Activated B cell treated with CpG ODN at 0.5 μM for 24 hours (primary cell): Measurements from ENCODE around the gene MPZL2. TPM values are rescaled to one million over a fixed set of nuclear protein-coding genes. Genes with fewer than 3 reads are reported as not detected.

Experiments used
- ATAC-seq: fragments of 200-7000 bp; cut with Tn5 transposase; one replicate; pipeline ENCODE4 v1.10.0; 2021; ENCODE audit warnings: low read depth, mild to moderate bottlenecking, moderate library complexity
- CTCF ChIA-PET: fragments of 350-600 bp; sonication (Branson Sonifier 250); formaldehyde crosslinking; loops from one replicate; lab custom pipeline; 2021; ENCODE audit warnings: antibody characterized with exemption; lab: Charles Lee
- POLR2A ChIA-PET: fragments of 350-600 bp; sonication (Branson Sonifier 250); formaldehyde crosslinking; loops from one replicate; lab custom pipeline; 2021; ENCODE audit warnings: antibody characterized with exemption; lab: Charles Lee
- DNase-seq: peaks from one replicate; pipeline ENCODE4 v3.0.0; 2022
- H3K27ac Mint-ChIP-seq: one replicate; pipeline ENCODE4 v1.8.0; 2020; ENCODE audit warnings: mixed read lengths
- H3K27me3 Mint-ChIP-seq: one replicate; pipeline ENCODE4 v1.8.0; 2021; ENCODE audit warnings: mixed read lengths
- H3K36me3 Mint-ChIP-seq: one replicate; pipeline ENCODE4 v1.8.0; 2021; ENCODE audit warnings: low read depth, mixed read lengths
- H3K4me1 Mint-ChIP-seq: one replicate; pipeline ENCODE4 v1.8.0; 2021; ENCODE audit warnings: mixed read lengths
- H3K4me3 Mint-ChIP-seq: one replicate; pipeline ENCODE4 v1.8.0; 2020; ENCODE audit warnings: mild to moderate bottlenecking, mixed read lengths
- H3K9me3 Mint-ChIP-seq: one replicate; pipeline ENCODE4 v1.8.0; 2020; ENCODE audit warnings: mixed read lengths
- CTCF ChIP-seq: fragments of 200-600 bp; IDR thresholded peaks from one replicate; pipeline ENCODE4 v1.8.0; 2022; ENCODE audit warnings: antibody characterized with exemption, mild to moderate bottlenecking
- intact Hi-C: fragments of 100-400 bp; cut with micrococcal nuclease; formaldehyde crosslinking; loops from one replicate; pipeline ENCODE4 v1.15.1; 2024
- total RNA-seq: library from RNA; stranded (reverse); gene quantifications from 2 replicates; pipeline ENCODE4 v1.2.3, GENCODE V29; 2022

The MPZL2 gene
- total RNA-seq, 1 donor from 2014 or later: not detected

- peaks cover 6% of the 10 kb centered on the region for H3K27me3 Mint-ChIP-seq
- peaks cover 25% of the 10 kb centered on the region for H3K4me1 Mint-ChIP-seq
- no peak for DNase-seq
- intact Hi-C loops: no loop called here
- ATAC-seq: no peak
- no peak for TF ChIP-seq CTCF
- H3K4me3 Mint-ChIP-seq: no peak overlapping the region
- H3K36me3 Mint-ChIP-seq: peaks cover 5% of the 10 kb centered on the region
- CTCF ChIA-PET: interaction anchor here (1.7 kb wide), 1 partner anchor 49 kb away, joined by 7 read pairs; no protein-coding TSS in a partner anchor
- POLR2A ChIA-PET: interaction anchor here (2.4 kb wide), 1 partner anchor 33 kb away, joined by 13 read pairs; no protein-coding TSS in a partner anchor
- H3K9me3 Mint-ChIP-seq: no peaks in the 10 kb centered on the region
- no peak overlapping the region for H3K27ac Mint-ChIP-seq
These were observed 17.1 kb downstream of the MPZL2 start for GRCh38 chr11:118247041-118247440.

GRCh38 chr11:118245936-118246562 lies 18.0 kb downstream of the MPZL2 start:
- intact Hi-C loops: loop anchor here (2.0 kb wide), 1 partner anchor 31 kb away; no protein-coding TSS in a partner anchor
- H3K27ac Mint-ChIP-seq: no peak overlapping the region
- H3K4me3 Mint-ChIP-seq: no peak overlapping the region
- no peaks in the 10 kb centered on the region for H3K36me3 Mint-ChIP-seq
- no peak for DNase-seq
- ChIA-PET CTCF (interaction anchor here (1.7 to 1.8 kb wide), 2 partner anchors 48 kb away, joined by 7 read pairs; no protein-coding TSS in a partner anchor), POLR2A (interaction anchor here (0.7 to 2.4 kb wide), 2 partner anchors 10 to 32 kb away, joined by 4 to 13 read pairs; no protein-coding TSS in a partner anchor)
- no peak for TF ChIP-seq CTCF
- no peaks in the 10 kb centered on the region for H3K9me3 Mint-ChIP-seq
- no peak for ATAC-seq
- H3K4me1 Mint-ChIP-seq: peaks cover 30% of the 10 kb centered on the region
- H3K27me3 Mint-ChIP-seq: peaks cover 5% of the 10 kb centered on the region

GRCh38 chr11:118243993-118244762 lies 19.9 kb downstream of the MPZL2 start:
- intact Hi-C loops: loop anchor here (2.0 to 5.0 kb wide), 2 partner anchors 29 to 38 kb away; no protein-coding TSS in a partner anchor
- POLR2A ChIA-PET: no interaction called here
- H3K9me3 Mint-ChIP-seq: no peaks in the 10 kb centered on the region
- no peaks in the 10 kb centered on the region for H3K36me3 Mint-ChIP-seq
- H3K27ac Mint-ChIP-seq: no peak overlapping the region
- DNase-seq (no peak), ATAC-seq (no peak)
- H3K4me3 Mint-ChIP-seq: no peak overlapping the region
- H3K27me3 Mint-ChIP-seq: peaks cover 5% of the 10 kb centered on the region
- H3K4me1 Mint-ChIP-seq: peaks cover 43% of the 10 kb centered on the region
- no peak for TF ChIP-seq CTCF
- CTCF ChIA-PET: interaction anchor here (1.8 kb wide), 1 partner anchor 46 kb away, joined by 7 read pairs; no protein-coding TSS in a partner anchor

GRCh38 chr11:118243161-118243560 lies 20.9 kb downstream of the MPZL2 start:
- ChIA-PET CTCF (no interaction called here), POLR2A (interaction anchor here (0.6 kb wide), 1 partner anchor 9 kb away, joined by 4 read pairs; no protein-coding TSS in a partner anchor)
- no peak for ATAC-seq
- H3K36me3 Mint-ChIP-seq: peaks cover 8% of the 10 kb centered on the region
- intact Hi-C loops: loop anchor here (5.0 kb wide), 1 partner anchor 39 kb away; no protein-coding TSS in a partner anchor
- H3K27ac Mint-ChIP-seq: no peak overlapping the region
- TF ChIP-seq CTCF: no peak
- DNase-seq: no peak
- no peak overlapping the region for H3K4me3 Mint-ChIP-seq
- H3K4me1 Mint-ChIP-seq: peaks cover 43% of the 10 kb centered on the region
- H3K27me3 Mint-ChIP-seq: peaks cover 5% of the 10 kb centered on the region
- H3K9me3 Mint-ChIP-seq: no peaks in the 10 kb centered on the region
